ENCODE data around the gene CARD10. TPM values are rescaled to one million over a fixed set of nuclear protein-coding genes. Genes with fewer than 3 reads are reported as not detected.

CARD10 gene
- total and polyA plus RNA-seq, 2 of the 13 experiments (the other 11 are each of a cell fraction or from before 2014, with no cell fraction given) = 35.2 to 55.8 TPM

GRCh38 chr22:37558815-37559214, 39.6 kb upstream of the CARD10 start:
- POLR2A ChIA-PET = interaction anchor here (0.6 to 17.5 kb wide), 6 partner anchors 11 to 73 kb away, joined by 3 to 976 read pairs (median 4); partner anchors contain the start of gene LGALS2
- peak overlapping the region; percentile 15 for H3K27ac ChIP-seq (ENCODE audit: extremely low read length, insufficient read depth, low read length)
- H4K20me1 ChIP-seq (ENCODE audit: insufficient read depth, low read length) = peaks cover 5% of the 10 kb centered on the region
- peak overlapping the region; percentile 57 for H3K4me2 ChIP-seq (ENCODE audit: low read depth, low read length)
- H3K36me3 ChIP-seq (replicated peaks in 1 of 2; ENCODE audit: control insufficient read depth in 1 of 2, insufficient read depth in 2 of 2, low read length in 2 of 2) = 0 out of 5 replicates have a peak, but pooled peaks cover 0 to 3% of the 10 kb centered on the region in 2 experiments
- H3K9me3 ChIP-seq (ENCODE audit: low read length) = no peaks in the 10 kb centered on the region
- H2AFZ ChIP-seq (ENCODE audit: low read length) = no peak overlapping the region
- TF ChIP-seq ZNF788 (CRISPR knock-in tag; IDR thresholded peaks at IDR 0.05; ENCODE audit: borderline replicate concordance) = no peak
- TF ChIP-seq ZBTB33 (CRISPR knock-in tag; IDR thresholded peaks at IDR 0.05) = peak; percentile 38; the same call in 1 of the 2 replicates
- peak; percentile 44; the same call in 1 of the 2 replicates for TF ChIP-seq ZNF768 (CRISPR knock-in tag; IDR thresholded peaks at IDR 0.05)
- peak; percentile 22; the same call in 1 of the 2 replicates for TF ChIP-seq ZNF687 (CRISPR knock-in tag; IDR thresholded peaks at IDR 0.05)
- no peak for TF ChIP-seq SUZ12 (IDR thresholded peaks at IDR 0.05; ENCODE audit: low read depth, low read length)
- TF ChIP-seq ZBTB38 (CRISPR knock-in tag; IDR thresholded peaks at IDR 0.05) = peak; percentile 88
- TF ChIP-seq ZKSCAN8 (CRISPR knock-in tag; IDR thresholded peaks at IDR 0.05; ENCODE audit: borderline replicate concordance) = no peak
- TF ChIP-seq UBTF (CRISPR knock-in tag; IDR thresholded peaks at IDR 0.05) = peak; percentile 49; the same call in 1 of the 2 replicates
- TF ChIP-seq ATF2 (CRISPR knock-in tag; IDR thresholded peaks at IDR 0.05) = no peak
- 0 out of 2 replicates have a peak, but pooled peaks have one; percentile 18 for TF ChIP-seq ZMYM3 (CRISPR knock-in tag; IDR thresholded peaks at IDR 0.05)
- TF ChIP-seq ZNF629 (CRISPR knock-in tag; conservative IDR thresholded peaks at IDR 0.05) = no peak
- no TSS peak for BruUV-seq (replicated peaks)
- H3K27me3 ChIP-seq (ENCODE audit: control insufficient read depth in 1 of 2, insufficient read depth in 2 of 2, low read length in 2 of 2) = no peaks in the 10 kb centered on the region; a peak in 2 of 5 replicates
- H3K79me2 ChIP-seq (ENCODE audit: insufficient read depth, low read length) = peaks cover 34% of the 10 kb centered on the region
- ATAC-seq = no peak
- CTCF ChIA-PET (ENCODE audit: low intra/inter-chr PET ratio, low total read pairs) = no interaction called here
- peaks cover 83% of the 10 kb centered on the region for H3K4me1 ChIP-seq (ENCODE audit: insufficient read depth, low read length)
- 0 out of 6 replicates have a peak overlapping the region, but pooled peaks of 1 of the 3 experiments have one; percentile 98 for H3K4me3 ChIP-seq (replicated peaks in 1 of 3; ENCODE audit: insufficient read depth in 1 of 3, low read depth in 2 of 3, low read length in 3 of 3)
- no peak for DNase-seq (ENCODE audit: low spot score)
- intact Hi-C loops (cut with micrococcal nuclease; ENCODE audit: unreplicated experiment) = no loop called here
- WGBS (ENCODE audit: low lambda C conversion rate) = 38% methylated on average over 7 of the region's 7 CpGs
- H3K9ac ChIP-seq (ENCODE audit: insufficient read depth, low read depth, low read length) = no peak overlapping the region; the same call in 1 of the 2 replicates
- FAIRE-seq = no peak
- in situ Hi-C loops (cut with HindIII; ENCODE audit: extremely low pct_ligation_motif_present, low pct_unique_long_range_greater_than_20kb) = no loop called here

Measured in HepG2 (cell line).